HepG2 (cell line): ENCODE measurements around the gene LCE1A.

ENCODE experiments used
- ARHGAP35 ChIP-seq: sonication (generic); formaldehyde crosslinking; IDR thresholded peaks from 2 replicates; pipeline ENCODE4 v1.9.0; 2022; ENCODE audit warnings: mild to moderate bottlenecking, inconsistent platforms, moderate library complexity, missing genetic modification reagents, borderline replicate concordance
- CREB1 ChIP-seq, 2 experiments: fragments of 450-650 bp in 1 of 2; IDR thresholded peaks; 2 replicates each; pipeline ENCODE4 v1.6.1; 2016 to 2017; ENCODE audit warnings: control low read depth in 1 of 2, mild to moderate bottlenecking in 1 of 2, missing compliant biosample characterization in 1 of 2, missing genetic modification characterization in 1 of 2
- CTCF ChIP-seq: sonication (generic); formaldehyde crosslinking; IDR thresholded peaks from 2 replicates; pipeline ENCODE4 v1.5.0; 2020; ENCODE audit warnings: mild to moderate bottlenecking, missing genetic modification reagents, moderate library complexity
- ESRRA ChIP-seq: sonication (generic); formaldehyde crosslinking; IDR thresholded peaks from 2 replicates; pipeline ENCODE4 v1.5.1; 2020; ENCODE audit warnings: mild to moderate bottlenecking, low read depth, missing genetic modification reagents
- FOXK2 ChIP-seq: fragments of 450-650 bp; IDR thresholded peaks from 2 replicates; pipeline ENCODE4 v1.6.1; 2016
- JUNB ChIP-seq: sonication (generic); formaldehyde crosslinking; IDR thresholded peaks from 2 replicates; pipeline ENCODE4 v1.8.0; 2022; ENCODE audit warnings: missing genetic modification reagents, mild to moderate bottlenecking, borderline replicate concordance
- KDM5A ChIP-seq: fragments of 200-600 bp; sonication (generic); IDR thresholded peaks from 2 replicates; pipeline ENCODE4 v1.7.0; 2018; ENCODE audit warnings: antibody characterized with exemption, mild to moderate bottlenecking, low read length, borderline replicate concordance
- MAFF ChIP-seq: IDR thresholded peaks from 2 replicates; pipeline ENCODE4 v1.6.1; 2011; ENCODE audit warnings: low read depth, low read length, improper control_type of control experiment
- REST ChIP-seq, 2 experiments: IDR thresholded peaks; 2 replicates each; pipeline ENCODE4 v1.6.1; 2011 to 2012; ENCODE audit warnings: low read length in 2 of 2, borderline replicate concordance in 1 of 2, low read depth in 1 of 2, mild to moderate bottlenecking in 1 of 2, moderate library complexity in 1 of 2
- RFX5 ChIP-seq: IDR thresholded peaks from 2 replicates; pipeline ENCODE4 v1.6.1; 2011; ENCODE audit warnings: low read depth, low read length, improper control_type of control experiment
- TRIM24 ChIP-seq: sonication (generic); formaldehyde crosslinking; IDR thresholded peaks from 2 replicates; pipeline ENCODE4 v1.8.0; 2022; ENCODE audit warnings: mild to moderate bottlenecking, missing genetic modification reagents
- ZNF317 ChIP-seq: sonication (generic); formaldehyde crosslinking; IDR thresholded peaks from 2 replicates; pipeline ENCODE4 v1.5.0; 2020; ENCODE audit warnings: mild to moderate bottlenecking, missing genetic modification reagents
- ZNF644 ChIP-seq: IDR thresholded peaks from 2 replicates; pipeline ENCODE4 v1.6.1; 2016; ENCODE audit warnings: low read depth
- TF ChIP-seq, protein P1 (sequence below): sonication (generic); formaldehyde crosslinking; conservative IDR thresholded peaks from 2 replicates; pipeline ENCODE4 v1.5.0; 2020; ENCODE audit warnings: missing genetic modification reagents

DNA sequence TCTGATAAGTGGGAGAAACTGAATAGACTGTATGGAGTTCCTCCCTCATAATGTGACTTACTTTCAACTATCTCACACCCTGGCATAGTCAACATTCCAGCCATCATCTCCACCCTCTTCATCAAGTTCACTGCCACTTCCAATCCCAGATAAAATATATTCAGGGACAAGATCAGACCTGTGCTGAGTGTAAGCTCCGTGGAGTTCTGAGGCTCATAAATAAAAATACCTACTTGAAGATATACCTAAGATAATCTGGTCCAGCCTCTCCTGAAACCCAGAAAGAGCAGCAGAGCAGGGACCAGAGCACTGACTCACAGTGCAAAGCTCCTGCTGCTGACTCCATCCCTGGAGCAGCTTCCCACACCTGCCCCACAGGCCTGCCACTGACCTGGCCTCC lies 30.8 kb downstream of the LCE1A start:
- TF ChIP-seq ARHGAP35 (CRISPR knock-in tag) (no peak), KDM5A (no peak), ESRRA (CRISPR knock-in tag) (no peak), REST (IDR thresholded peaks at IDR 0.05; ENCODE audit: borderline replicate concordance in 1 of 2, low read depth in 1 of 2, low read length in 2 of 2) (no peak), ZNF644 (no peak), CREB1 (IDR thresholded peaks at IDR 0.05) (no peak), CREB1 (CRISPR knock-in tag; IDR thresholded peaks at IDR 0.05) (no peak), TRIM24 (no peak), ZNF317 (CRISPR knock-in tag) (no peak), FOXK2 (no peak), CTCF (CRISPR knock-in tag) (no peak), RFX5 (no peak), MAFF (no peak), JUNB (CRISPR knock-in tag) (no peak)
- TF ChIP-seq, protein P1, sequence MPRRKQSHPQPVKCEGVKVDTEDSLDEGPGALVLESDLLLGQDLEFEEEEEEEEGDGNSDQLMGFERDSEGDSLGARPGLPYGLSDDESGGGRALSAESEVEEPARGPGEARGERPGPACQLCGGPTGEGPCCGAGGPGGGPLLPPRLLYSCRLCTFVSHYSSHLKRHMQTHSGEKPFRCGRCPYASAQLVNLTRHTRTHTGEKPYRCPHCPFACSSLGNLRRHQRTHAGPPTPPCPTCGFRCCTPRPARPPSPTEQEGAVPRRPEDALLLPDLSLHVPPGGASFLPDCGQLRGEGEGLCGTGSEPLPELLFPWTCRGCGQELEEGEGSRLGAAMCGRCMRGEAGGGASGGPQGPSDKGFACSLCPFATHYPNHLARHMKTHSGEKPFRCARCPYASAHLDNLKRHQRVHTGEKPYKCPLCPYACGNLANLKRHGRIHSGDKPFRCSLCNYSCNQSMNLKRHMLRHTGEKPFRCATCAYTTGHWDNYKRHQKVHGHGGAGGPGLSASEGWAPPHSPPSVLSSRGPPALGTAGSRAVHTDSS (CRISPR knock-in tag) = no peak
